ENCODE results near the gene MTFR2.

DNA sequence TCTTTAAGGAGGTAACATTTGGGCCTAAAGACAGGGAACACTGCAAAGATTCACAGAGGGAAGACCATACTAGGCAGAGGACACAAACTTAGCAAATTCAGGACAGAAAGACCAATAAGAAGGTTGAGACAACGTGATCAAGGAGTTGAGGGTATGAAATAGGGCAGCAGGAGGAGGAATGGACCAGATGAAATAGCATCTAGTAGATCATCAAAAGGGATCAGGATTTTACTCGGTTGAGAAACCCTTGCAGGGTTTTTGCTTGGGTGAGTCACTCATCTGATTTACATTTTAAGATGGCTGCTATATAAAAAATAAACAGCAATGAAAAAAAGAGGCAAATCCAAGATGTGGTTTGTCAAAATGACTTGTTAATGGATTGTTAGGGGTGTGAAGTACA lies 34.8 kb upstream of the MTFR2 start:
- TF ChIP-seq, protein P1, sequence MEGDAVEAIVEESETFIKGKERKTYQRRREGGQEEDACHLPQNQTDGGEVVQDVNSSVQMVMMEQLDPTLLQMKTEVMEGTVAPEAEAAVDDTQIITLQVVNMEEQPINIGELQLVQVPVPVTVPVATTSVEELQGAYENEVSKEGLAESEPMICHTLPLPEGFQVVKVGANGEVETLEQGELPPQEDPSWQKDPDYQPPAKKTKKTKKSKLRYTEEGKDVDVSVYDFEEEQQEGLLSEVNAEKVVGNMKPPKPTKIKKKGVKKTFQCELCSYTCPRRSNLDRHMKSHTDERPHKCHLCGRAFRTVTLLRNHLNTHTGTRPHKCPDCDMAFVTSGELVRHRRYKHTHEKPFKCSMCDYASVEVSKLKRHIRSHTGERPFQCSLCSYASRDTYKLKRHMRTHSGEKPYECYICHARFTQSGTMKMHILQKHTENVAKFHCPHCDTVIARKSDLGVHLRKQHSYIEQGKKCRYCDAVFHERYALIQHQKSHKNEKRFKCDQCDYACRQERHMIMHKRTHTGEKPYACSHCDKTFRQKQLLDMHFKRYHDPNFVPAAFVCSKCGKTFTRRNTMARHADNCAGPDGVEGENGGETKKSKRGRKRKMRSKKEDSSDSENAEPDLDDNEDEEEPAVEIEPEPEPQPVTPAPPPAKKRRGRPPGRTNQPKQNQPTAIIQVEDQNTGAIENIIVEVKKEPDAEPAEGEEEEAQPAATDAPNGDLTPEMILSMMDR (IDR thresholded peaks at IDR 0.05): no peak
- TF ChIP-seq POLR2AphosphoS5 (IDR thresholded peaks at IDR 0.05): no peak
- TF ChIP-seq POLR2A (IDR thresholded peaks at IDR 0.05; ENCODE audit: low read depth): no peak

Data from esophagus muscularis mucosa (tissue), 3 donors.